ENCODE data around the gene ASAP2.
A peak's percentile ranks its signal among the peaks of the same experiment; 100 is the strongest.

Gene ASAP2

GRCh38 chr2:9313443-9313842 lies 106.8 kb downstream of the ASAP2 start:
- H3K9me3 Mint-ChIP-seq: no peaks in the 10 kb centered on the region
- ATAC-seq (replicated peaks) (no peak), DNase-seq (no peak)
- H3K27me3 Mint-ChIP-seq: peaks cover 0 to 8% of the 10 kb centered on the region in 2 donors
- H3K27ac Mint-ChIP-seq: no peak overlapping the region
- H3K4me1 Mint-ChIP-seq: peaks cover 2 to 9% of the 10 kb centered on the region in 2 donors
- H3K36me3 Mint-ChIP-seq: no peaks in the 10 kb centered on the region
- no peak overlapping the region for H3K4me3 Mint-ChIP-seq

- Mint-ChIP-seq H3K4me1 (peaks cover 3 to 7% of the 10 kb centered on the region in 2 donors), H3K27ac (no peak overlapping the region), H3K4me3 (no peak overlapping the region), H3K27me3 (peaks cover 0 to 8% of the 10 kb centered on the region in 2 donors), H3K36me3 (no peaks in the 10 kb centered on the region), H3K9me3 (no peaks in the 10 kb centered on the region)
- ATAC-seq (replicated peaks) (no peak), DNase-seq (no peak)
Measured at GRCh38 chr2:9315280-9315847, 108.8 kb downstream of the ASAP2 start.

GRCh38 chr2:9317559-9317958 lies 110.9 kb downstream of the ASAP2 start:
- Mint-ChIP-seq H3K27me3 (peaks cover 0 to 8% of the 10 kb centered on the region in 2 donors), H3K27ac (no peak overlapping the region), H3K4me1 (peaks cover 7 to 8% of the 10 kb centered on the region in 2 donors), H3K9me3 (no peaks in the 10 kb centered on the region), H3K36me3 (no peaks in the 10 kb centered on the region), H3K4me3 (no peak overlapping the region)
- DNase-seq (no peak), ATAC-seq (replicated peaks) (no peak)

- no peaks in the 10 kb centered on the region for H3K9me3 Mint-ChIP-seq
- H3K27me3 Mint-ChIP-seq: peaks cover 0 to 8% of the 10 kb centered on the region in 2 donors
- peaks cover 7 to 8% of the 10 kb centered on the region in 2 donors for H3K4me1 Mint-ChIP-seq
- H3K4me3 Mint-ChIP-seq: no peak overlapping the region
- ATAC-seq (replicated peaks) (no peak), DNase-seq (no peak)
- H3K27ac Mint-ChIP-seq: no peak overlapping the region
- no peaks in the 10 kb centered on the region for H3K36me3 Mint-ChIP-seq
Measured at GRCh38 chr2:9318461-9319337, 112.1 kb downstream of the ASAP2 start.

GRCh38 chr2:9319338-9319715 lies 112.7 kb downstream of the ASAP2 start:
- Mint-ChIP-seq H3K36me3 (no peaks in the 10 kb centered on the region), H3K4me1 (peaks cover 7 to 8% of the 10 kb centered on the region in 2 donors), H3K27me3 (peaks cover 0 to 8% of the 10 kb centered on the region in 2 donors)

GRCh38 chr2:9322576-9322975 lies 116.0 kb downstream of the ASAP2 start:
- H3K27ac Mint-ChIP-seq: no peak overlapping the region
- no peak for DNase-seq
- H3K36me3 Mint-ChIP-seq: no peaks in the 10 kb centered on the region
- no peak overlapping the region for H3K4me3 Mint-ChIP-seq
- no peaks in the 10 kb centered on the region for H3K9me3 Mint-ChIP-seq
- ATAC-seq (replicated peaks): no peak
- H3K27me3 Mint-ChIP-seq: no peaks in the 10 kb centered on the region
- peaks cover 7 to 8% of the 10 kb centered on the region in 2 donors for H3K4me1 Mint-ChIP-seq

More at GRCh38 chr2:9319338-9319715, 112.7 kb downstream of the ASAP2 start:
- DNase-seq: no peak
- H3K9me3 Mint-ChIP-seq: no peaks in the 10 kb centered on the region
- H3K27ac Mint-ChIP-seq: no peak overlapping the region
- H3K4me3 Mint-ChIP-seq: no peak overlapping the region
- no peak for ATAC-seq (replicated peaks)

- H3K4me1 Mint-ChIP-seq: peaks cover 18 to 20% of the 10 kb centered on the region in 2 donors
- no peak for DNase-seq
- no peak overlapping the region for H3K27ac Mint-ChIP-seq
- no peaks in the 10 kb centered on the region for H3K27me3 Mint-ChIP-seq
- H3K9me3 Mint-ChIP-seq: no peaks in the 10 kb centered on the region
- H3K36me3 Mint-ChIP-seq: no peaks in the 10 kb centered on the region
- ATAC-seq (replicated peaks): no peak
- no peak overlapping the region for H3K4me3 Mint-ChIP-seq
Measured at GRCh38 chr2:9325428-9325827, 118.8 kb downstream of the ASAP2 start.

- Mint-ChIP-seq H3K4me1 (peaks cover 20 to 23% of the 10 kb centered on the region in 2 donors), H3K9me3 (no peaks in the 10 kb centered on the region), H3K4me3 (no peak overlapping the region), H3K27me3 (no peaks in the 10 kb centered on the region), H3K27ac (no peak overlapping the region), H3K36me3 (no peaks in the 10 kb centered on the region)
- DNase-seq (no peak), ATAC-seq (replicated peaks) (no peak)
Measured at GRCh38 chr2:9326975-9327374, 120.4 kb downstream of the ASAP2 start.

- Mint-ChIP-seq H3K36me3 (no peaks in the 10 kb centered on the region), H3K9me3 (no peaks in the 10 kb centered on the region), H3K4me1 (peaks cover 20 to 23% of the 10 kb centered on the region in 2 donors), H3K4me3 (no peak overlapping the region), H3K27ac (no peak overlapping the region), H3K27me3 (no peaks in the 10 kb centered on the region)
- no peak for ATAC-seq (replicated peaks)
- no peak for DNase-seq
Measured at GRCh38 chr2:9327873-9328352, 121.3 kb downstream of the ASAP2 start.

GRCh38 chr2:9328931-9329330 lies 122.3 kb downstream of the ASAP2 start:
- H3K27ac Mint-ChIP-seq: peak overlapping the region; percentile 14

GRCh38 chr2:9329497-9329896 lies 122.9 kb downstream of the ASAP2 start:
- no peak overlapping the region for H3K4me3 Mint-ChIP-seq
- H3K27ac Mint-ChIP-seq: no peak overlapping the region
- no peaks in the 10 kb centered on the region for H3K9me3 Mint-ChIP-seq
- peaks cover 23 to 24% of the 10 kb centered on the region in 2 donors for H3K4me1 Mint-ChIP-seq
- no peaks in the 10 kb centered on the region for H3K27me3 Mint-ChIP-seq
- DNase-seq: no peak
- ATAC-seq (replicated peaks): no peak
- H3K36me3 Mint-ChIP-seq: no peaks in the 10 kb centered on the region

More at GRCh38 chr2:9328931-9329330, 122.3 kb downstream of the ASAP2 start:
- ATAC-seq (replicated peaks) (no peak), DNase-seq (no peak)
- no peaks in the 10 kb centered on the region for H3K36me3 Mint-ChIP-seq
- H3K4me3 Mint-ChIP-seq: no peak overlapping the region
- H3K4me1 Mint-ChIP-seq: peaks cover 23 to 24% of the 10 kb centered on the region in 2 donors
- no peaks in the 10 kb centered on the region for H3K27me3 Mint-ChIP-seq
- H3K9me3 Mint-ChIP-seq: no peaks in the 10 kb centered on the region

- Mint-ChIP-seq H3K27ac (peak overlapping the region; percentile 86), H3K36me3 (no peaks in the 10 kb centered on the region), H3K9me3 (no peaks in the 10 kb centered on the region), H3K27me3 (no peaks in the 10 kb centered on the region), H3K4me1 (peaks cover 23 to 29% of the 10 kb centered on the region in 2 donors), H3K4me3 (peak overlapping the region; percentile 58 to 64)
- ATAC-seq (replicated peaks) (peak; percentile 76 to 89), DNase-seq (peak; percentile 41)
Measured at GRCh38 chr2:9330612-9331270, 124.1 kb downstream of the ASAP2 start.

- Mint-ChIP-seq H3K4me3 (no peak overlapping the region), H3K36me3 (no peaks in the 10 kb centered on the region), H3K27me3 (no peaks in the 10 kb centered on the region), H3K9me3 (peaks cover 0 to 2% of the 10 kb centered on the region in 2 donors), H3K27ac (no peak overlapping the region), H3K4me1 (peaks cover 30 to 35% of the 10 kb centered on the region in 2 donors)
- ATAC-seq (replicated peaks) (no peak), DNase-seq (no peak)
Measured at GRCh38 chr2:9331704-9332103, 125.1 kb downstream of the ASAP2 start.

- ATAC-seq (replicated peaks) (no peak), DNase-seq (no peak)
- H3K27ac Mint-ChIP-seq: no peak overlapping the region
- H3K4me1 Mint-ChIP-seq: peaks cover 31 to 35% of the 10 kb centered on the region in 2 donors
- H3K9me3 Mint-ChIP-seq: peaks cover 0 to 2% of the 10 kb centered on the region in 2 donors
- no peaks in the 10 kb centered on the region for H3K27me3 Mint-ChIP-seq
- H3K4me3 Mint-ChIP-seq: no peak overlapping the region
- H3K36me3 Mint-ChIP-seq: no peaks in the 10 kb centered on the region
Measured at GRCh38 chr2:9332136-9332852, 125.7 kb downstream of the ASAP2 start.

All from stimulated activated naive B cell treated with anti-CD40 and anti-IgM and Interleukin-4, amounts not matched to agents 10 μg/mL and 1 μg/mL and 100 μg/mL, for 72 hours (primary cell).